GM12874 (cell line): ENCODE results near the gene PHF1.

Experiments used
- TF ChIP-seq, protein P1 (sequence below): IDR thresholded peaks from 2 replicates; pipeline ENCODE4 v1.5.1; 2011; ENCODE audit warnings: low read depth, mild to moderate bottlenecking, control low read depth, low read length, moderate library complexity; ENCODE audit not compliant: insufficient read depth

PHF1 gene

DNA sequence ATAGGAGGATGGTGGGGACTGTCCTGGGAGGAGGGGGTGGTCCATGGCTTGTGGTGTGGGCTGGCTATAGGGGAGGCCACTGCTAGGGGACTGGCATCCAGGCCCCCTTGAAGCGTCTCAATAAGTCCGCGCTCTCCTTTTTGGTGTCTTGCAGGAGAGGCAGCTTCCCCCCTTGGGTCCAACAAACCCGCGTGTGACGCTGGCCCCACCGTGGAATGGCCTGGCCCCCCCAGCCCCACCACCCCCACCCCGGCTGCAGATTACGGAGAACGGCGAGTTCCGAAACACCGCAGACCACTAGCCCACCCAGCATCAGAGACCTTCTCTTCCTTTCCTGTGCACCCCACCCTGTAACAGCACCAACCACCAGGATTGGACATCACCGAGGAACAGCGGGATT lies 40.8 kb downstream of the PHF1 start:
- TF ChIP-seq, protein P1, sequence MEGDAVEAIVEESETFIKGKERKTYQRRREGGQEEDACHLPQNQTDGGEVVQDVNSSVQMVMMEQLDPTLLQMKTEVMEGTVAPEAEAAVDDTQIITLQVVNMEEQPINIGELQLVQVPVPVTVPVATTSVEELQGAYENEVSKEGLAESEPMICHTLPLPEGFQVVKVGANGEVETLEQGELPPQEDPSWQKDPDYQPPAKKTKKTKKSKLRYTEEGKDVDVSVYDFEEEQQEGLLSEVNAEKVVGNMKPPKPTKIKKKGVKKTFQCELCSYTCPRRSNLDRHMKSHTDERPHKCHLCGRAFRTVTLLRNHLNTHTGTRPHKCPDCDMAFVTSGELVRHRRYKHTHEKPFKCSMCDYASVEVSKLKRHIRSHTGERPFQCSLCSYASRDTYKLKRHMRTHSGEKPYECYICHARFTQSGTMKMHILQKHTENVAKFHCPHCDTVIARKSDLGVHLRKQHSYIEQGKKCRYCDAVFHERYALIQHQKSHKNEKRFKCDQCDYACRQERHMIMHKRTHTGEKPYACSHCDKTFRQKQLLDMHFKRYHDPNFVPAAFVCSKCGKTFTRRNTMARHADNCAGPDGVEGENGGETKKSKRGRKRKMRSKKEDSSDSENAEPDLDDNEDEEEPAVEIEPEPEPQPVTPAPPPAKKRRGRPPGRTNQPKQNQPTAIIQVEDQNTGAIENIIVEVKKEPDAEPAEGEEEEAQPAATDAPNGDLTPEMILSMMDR = no peak

DNA sequence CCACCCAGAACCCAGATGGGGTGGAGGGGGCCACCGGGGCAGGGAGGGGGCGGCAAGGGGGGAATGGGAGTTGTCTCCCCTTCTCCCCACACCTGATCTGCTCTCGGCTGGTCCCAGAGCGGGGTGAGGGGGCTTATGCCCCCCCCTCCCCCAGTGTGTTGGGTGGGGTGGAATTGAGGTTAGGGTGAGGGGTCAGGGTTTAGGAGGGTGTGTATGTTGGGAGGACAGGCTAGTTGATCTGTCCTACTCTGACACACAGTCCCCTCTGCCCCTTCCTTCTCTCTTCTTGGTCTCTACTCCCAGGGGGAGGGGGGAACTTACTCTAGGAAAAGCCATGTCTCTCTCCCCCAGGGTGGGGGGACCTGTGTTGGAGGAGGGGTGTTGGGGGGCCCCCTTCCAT lies 41.7 kb downstream of the PHF1 start:
- TF ChIP-seq, protein P1 = no peak

DNA sequence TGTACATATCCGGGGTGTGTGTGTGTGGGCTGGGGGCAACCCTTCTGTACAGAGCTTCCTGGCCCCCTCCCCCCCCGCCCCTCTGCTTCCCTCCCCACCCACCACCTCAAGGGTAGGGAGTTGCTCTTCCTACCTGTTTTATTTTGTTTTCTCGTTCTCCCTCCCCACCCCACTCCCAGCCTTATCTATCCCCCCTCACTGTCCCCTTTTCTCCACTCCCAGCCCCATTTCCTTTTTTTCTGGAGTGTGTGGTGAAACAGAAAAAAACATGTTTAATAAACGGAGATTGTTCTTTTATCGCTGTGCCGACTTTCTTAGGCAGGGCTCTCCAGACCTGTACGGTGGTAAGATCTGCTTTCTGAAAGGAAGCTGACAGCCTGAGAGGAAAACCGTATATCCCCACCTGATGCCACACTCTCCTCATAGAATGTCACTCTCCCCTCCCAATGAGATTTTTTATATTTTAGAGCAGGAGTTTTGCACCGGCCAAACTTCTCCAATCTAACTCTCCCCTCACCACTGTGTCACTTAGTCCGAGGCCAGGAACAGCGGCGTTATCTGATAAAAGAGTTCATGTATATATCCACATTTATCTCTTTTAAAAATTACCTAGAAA lies 42.7 kb downstream of the PHF1 start:
- TF ChIP-seq, protein P1 = no peak

GRCh38 chr6:33454009-33454946 lies 43.5 kb downstream of the PHF1 start, which contains the start of gene ZBTB9:
ZBTB9 (plus strand) TSS chr6:33454576; CDS start chr6:33455101, 525 bp downstream.
- TF ChIP-seq, protein P1 = no peak

GRCh38 chr6:33455051-33455450 lies 44.2 kb downstream of the PHF1 start:
- TF ChIP-seq, protein P1 = no peak

- TF ChIP-seq, protein P1 = no peak
Observed at GRCh38 chr6:33456156-33456555, 45.3 kb downstream of the PHF1 start.

DNA sequence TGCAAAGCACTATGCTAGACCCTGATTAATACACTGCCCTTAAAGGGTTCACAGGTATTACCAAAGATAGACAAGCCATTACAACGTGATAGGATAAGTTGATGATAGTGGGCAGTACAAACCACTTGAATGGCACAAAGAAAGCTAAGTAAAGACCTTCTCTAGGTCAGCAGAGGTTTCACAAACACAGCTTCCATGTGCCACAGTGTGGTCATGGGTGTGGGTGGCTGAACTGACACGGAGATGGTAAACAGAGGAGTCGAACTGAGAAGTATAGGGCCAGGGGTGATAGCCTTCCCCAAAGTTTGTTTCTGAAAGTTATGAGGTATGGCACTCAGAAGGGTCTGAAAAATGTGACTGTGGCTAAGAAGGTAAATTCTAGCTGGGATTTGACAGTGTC lies 47.9 kb downstream of the PHF1 start:
- TF ChIP-seq, protein P1 = no peak
